Measurements from ENCODE around the gene TRMT10B. TPM values are rescaled to one million over a fixed set of nuclear protein-coding genes. Genes with fewer than 3 reads are reported as not detected.

Gene TRMT10B
- total RNA-seq (2021) (6.1 to 7.2 TPM (median 7.2 TPM) in 3 replicates), Bru-seq, nascent RNA (percentile 73 among the genes with signal in this experiment)
- long read RNA-seq, experiment 1, transcript TRMT10B-201 (9 exons, 2,281 nt): major isoform, 11 of 30 reads
- long read RNA-seq, experiment 1, partial matches to known transcripts: 2 of 30 reads
- long read RNA-seq, experiment 1, other reads (novel, unspliced or antisense): 14 of 30 reads
- long read RNA-seq, experiment 2, partial matches to known transcripts: 3 of 5 reads
- long read RNA-seq, experiment 2, other reads (novel, unspliced or antisense): 2 of 5 reads
- long read RNA-seq, experiment 3, transcript TRMT10B-201 (9 exons, 2,281 nt): major isoform, 12 of 26 reads
- long read RNA-seq, experiment 3, partial matches to known transcripts: 1 of 26 reads
- long read RNA-seq, experiment 3, other reads (novel, unspliced or antisense): 12 of 26 reads

GRCh38 chr9:37753489-37754190, at the start of gene TRMT10B:
Gene TRMT10B, plus strand, starts transcription at chr9:37753805. Its CDS starts 8,127 bp downstream, at chr9:37761932.
- Mint-ChIP-seq H3K4me1 (peaks cover 12% of the 10 kb centered on the region), H3K27me3 (ENCODE audit: low read depth) (peaks cover 2% of the 10 kb centered on the region), H3K36me3 (peaks cover 6% of the 10 kb centered on the region; the same call in 1 of the 2 replicates), H3K4me3 (peak within 1 kb of the TSS; percentile 95), H3K27ac (peak within 1 kb of the TSS; percentile 35; the same call in 1 of the 2 replicates), H3K9me3 (peaks cover 8% of the 10 kb centered on the region)
- ChIA-PET POLR2A (no interaction called here), CTCF (interaction anchor here (1.2 kb wide), 1 partner anchor 85 kb away, joined by 3 read pairs; no protein-coding TSS in a partner anchor)
- DNase-seq (ENCODE audit: low spot score) (peak; percentile 75), ATAC-seq (peak; percentile 96)
- TF ChIP-seq SP1 (CRISPR knock-in tag; conservative IDR thresholded peaks at IDR 0.05) (peak; percentile 32; the same call in 1 of the 2 replicates), GABPB1 (CRISPR knock-in tag; IDR thresholded peaks at IDR 0.05) (peak; percentile 24; the same call in 1 of the 2 replicates), CBFB (CRISPR knock-in tag; IDR thresholded peaks at IDR 0.05; ENCODE audit: low read depth) (no peak), ZBTB21 (CRISPR knock-in tag; IDR thresholded peaks at IDR 0.05; ENCODE audit: borderline replicate concordance) (no peak), KAT7 (CRISPR knock-in tag; IDR thresholded peaks at IDR 0.05; ENCODE audit: borderline replicate concordance) (no peak), ATF1 (CRISPR knock-in tag; IDR thresholded peaks at IDR 0.05) (no peak), E2F5 (CRISPR knock-in tag; IDR thresholded peaks at IDR 0.05) (no peak)
- TF ChIP-seq, protein P1, sequence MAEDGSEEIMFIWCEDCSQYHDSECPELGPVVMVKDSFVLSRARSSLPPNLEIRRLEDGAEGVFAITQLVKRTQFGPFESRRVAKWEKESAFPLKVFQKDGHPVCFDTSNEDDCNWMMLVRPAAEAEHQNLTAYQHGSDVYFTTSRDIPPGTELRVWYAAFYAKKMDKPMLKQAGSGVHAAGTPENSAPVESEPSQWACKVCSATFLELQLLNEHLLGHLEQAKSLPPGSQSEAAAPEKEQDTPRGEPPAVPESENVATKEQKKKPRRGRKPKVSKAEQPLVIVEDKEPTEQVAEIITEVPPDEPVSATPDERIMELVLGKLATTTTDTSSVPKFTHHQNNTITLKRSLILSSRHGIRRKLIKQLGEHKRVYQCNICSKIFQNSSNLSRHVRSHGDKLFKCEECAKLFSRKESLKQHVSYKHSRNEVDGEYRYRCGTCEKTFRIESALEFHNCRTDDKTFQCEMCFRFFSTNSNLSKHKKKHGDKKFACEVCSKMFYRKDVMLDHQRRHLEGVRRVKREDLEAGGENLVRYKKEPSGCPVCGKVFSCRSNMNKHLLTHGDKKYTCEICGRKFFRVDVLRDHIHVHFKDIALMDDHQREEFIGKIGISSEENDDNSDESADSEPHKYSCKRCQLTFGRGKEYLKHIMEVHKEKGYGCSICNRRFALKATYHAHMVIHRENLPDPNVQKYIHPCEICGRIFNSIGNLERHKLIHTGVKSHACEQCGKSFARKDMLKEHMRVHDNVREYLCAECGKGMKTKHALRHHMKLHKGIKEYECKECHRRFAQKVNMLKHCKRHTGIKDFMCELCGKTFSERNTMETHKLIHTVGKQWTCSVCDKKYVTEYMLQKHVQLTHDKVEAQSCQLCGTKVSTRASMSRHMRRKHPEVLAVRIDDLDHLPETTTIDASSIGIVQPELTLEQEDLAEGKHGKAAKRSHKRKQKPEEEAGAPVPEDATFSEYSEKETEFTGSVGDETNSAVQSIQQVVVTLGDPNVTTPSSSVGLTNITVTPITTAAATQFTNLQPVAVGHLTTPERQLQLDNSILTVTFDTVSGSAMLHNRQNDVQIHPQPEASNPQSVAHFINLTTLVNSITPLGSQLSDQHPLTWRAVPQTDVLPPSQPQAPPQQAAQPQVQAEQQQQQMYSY (CRISPR knock-in tag; IDR thresholded peaks at IDR 0.05): no peak

DNA sequence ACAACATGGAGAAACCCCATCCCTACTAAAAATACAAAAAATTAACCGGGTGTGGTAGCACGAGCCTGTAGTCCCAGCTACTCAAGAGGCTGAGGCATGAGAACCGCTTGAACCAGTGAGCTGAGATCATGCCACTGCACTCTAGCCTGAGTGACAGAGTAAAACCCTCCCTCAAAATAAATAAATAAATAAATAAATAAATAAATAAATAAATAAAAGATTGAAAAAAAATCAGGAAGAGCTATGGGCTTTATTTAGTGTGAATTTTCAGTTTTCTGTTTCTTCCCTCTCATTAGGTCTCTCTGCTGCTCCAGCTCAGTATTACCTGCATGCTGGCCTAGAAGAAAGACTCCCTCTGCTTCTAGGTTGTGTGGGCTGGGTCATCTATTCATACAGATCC, 47.8 kb upstream of the TRMT10B start:
- CTCF ChIA-PET: no interaction called here
- TF ChIP-seq, protein P2, sequence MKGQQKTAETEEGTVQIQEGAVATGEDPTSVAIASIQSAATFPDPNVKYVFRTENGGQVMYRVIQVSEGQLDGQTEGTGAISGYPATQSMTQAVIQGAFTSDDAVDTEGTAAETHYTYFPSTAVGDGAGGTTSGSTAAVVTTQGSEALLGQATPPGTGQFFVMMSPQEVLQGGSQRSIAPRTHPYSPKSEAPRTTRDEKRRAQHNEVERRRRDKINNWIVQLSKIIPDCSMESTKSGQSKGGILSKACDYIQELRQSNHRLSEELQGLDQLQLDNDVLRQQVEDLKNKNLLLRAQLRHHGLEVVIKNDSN (CRISPR knock-in tag; IDR thresholded peaks at IDR 0.05): no peak
- TF ChIP-seq CREB1 (CRISPR knock-in tag; IDR thresholded peaks at IDR 0.05): no peak
- no peak for TF ChIP-seq CBFB (CRISPR knock-in tag; IDR thresholded peaks at IDR 0.05; ENCODE audit: low read depth)
- no peak for TF ChIP-seq ZNF425 (CRISPR knock-in tag; conservative IDR thresholded peaks at IDR 0.05)
- no peak for TF ChIP-seq E2F1 (CRISPR knock-in tag; IDR thresholded peaks at IDR 0.05)
- no peak for TF ChIP-seq ZBTB21 (CRISPR knock-in tag; IDR thresholded peaks at IDR 0.05; ENCODE audit: borderline replicate concordance)
- no peak for TF ChIP-seq ZNF138 (CRISPR knock-in tag; conservative IDR thresholded peaks at IDR 0.05)
- TF ChIP-seq ZNF317 (CRISPR knock-in tag; IDR thresholded peaks at IDR 0.05; ENCODE audit: borderline replicate concordance, low read depth): no peak
- TF ChIP-seq, protein P3, sequence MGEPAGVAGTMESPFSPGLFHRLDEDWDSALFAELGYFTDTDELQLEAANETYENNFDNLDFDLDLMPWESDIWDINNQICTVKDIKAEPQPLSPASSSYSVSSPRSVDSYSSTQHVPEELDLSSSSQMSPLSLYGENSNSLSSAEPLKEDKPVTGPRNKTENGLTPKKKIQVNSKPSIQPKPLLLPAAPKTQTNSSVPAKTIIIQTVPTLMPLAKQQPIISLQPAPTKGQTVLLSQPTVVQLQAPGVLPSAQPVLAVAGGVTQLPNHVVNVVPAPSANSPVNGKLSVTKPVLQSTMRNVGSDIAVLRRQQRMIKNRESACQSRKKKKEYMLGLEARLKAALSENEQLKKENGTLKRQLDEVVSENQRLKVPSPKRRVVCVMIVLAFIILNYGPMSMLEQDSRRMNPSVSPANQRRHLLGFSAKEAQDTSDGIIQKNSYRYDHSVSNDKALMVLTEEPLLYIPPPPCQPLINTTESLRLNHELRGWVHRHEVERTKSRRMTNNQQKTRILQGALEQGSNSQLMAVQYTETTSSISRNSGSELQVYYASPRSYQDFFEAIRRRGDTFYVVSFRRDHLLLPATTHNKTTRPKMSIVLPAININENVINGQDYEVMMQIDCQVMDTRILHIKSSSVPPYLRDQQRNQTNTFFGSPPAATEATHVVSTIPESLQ (CRISPR knock-in tag; IDR thresholded peaks at IDR 0.05): no peak
- TF ChIP-seq, protein P4, sequence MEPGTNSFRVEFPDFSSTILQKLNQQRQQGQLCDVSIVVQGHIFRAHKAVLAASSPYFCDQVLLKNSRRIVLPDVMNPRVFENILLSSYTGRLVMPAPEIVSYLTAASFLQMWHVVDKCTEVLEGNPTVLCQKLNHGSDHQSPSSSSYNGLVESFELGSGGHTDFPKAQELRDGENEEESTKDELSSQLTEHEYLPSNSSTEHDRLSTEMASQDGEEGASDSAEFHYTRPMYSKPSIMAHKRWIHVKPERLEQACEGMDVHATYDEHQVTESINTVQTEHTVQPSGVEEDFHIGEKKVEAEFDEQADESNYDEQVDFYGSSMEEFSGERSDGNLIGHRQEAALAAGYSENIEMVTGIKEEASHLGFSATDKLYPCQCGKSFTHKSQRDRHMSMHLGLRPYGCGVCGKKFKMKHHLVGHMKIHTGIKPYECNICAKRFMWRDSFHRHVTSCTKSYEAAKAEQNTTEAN (CRISPR knock-in tag; IDR thresholded peaks at IDR 0.05): no peak
- TF ChIP-seq SOX15 (CRISPR knock-in tag; IDR thresholded peaks at IDR 0.05): no peak
- TF ChIP-seq MYBL2 (CRISPR knock-in tag; IDR thresholded peaks at IDR 0.05): no peak
- TF ChIP-seq NFE2L1 (CRISPR knock-in tag; IDR thresholded peaks at IDR 0.05): no peak
- DNase-seq (ENCODE audit: low spot score) (no peak), ATAC-seq (no peak)
- POLR2A ChIA-PET: no interaction called here
- no peaks in the 10 kb centered on the region for H3K9me3 Mint-ChIP-seq
- H3K27me3 Mint-ChIP-seq (ENCODE audit: low read depth): peaks cover 10% of the 10 kb centered on the region
- H3K27ac Mint-ChIP-seq: no peak overlapping the region
- no peak overlapping the region for H3K4me3 Mint-ChIP-seq
- no peaks in the 10 kb centered on the region for H3K4me1 Mint-ChIP-seq
- H3K36me3 Mint-ChIP-seq: no peaks in the 10 kb centered on the region

Measured in WTC11 (cell line).